Muscle of leg (tissue), 16 donors: ENCODE data around the gene CD8B2. TPM values are rescaled to one million over a fixed set of nuclear protein-coding genes. Genes with fewer than 3 reads are reported as not detected.
"Not testable (repeated sequence)": the region's sequence is repeated elsewhere in the genome, so short reads cannot be mapped to it uniquely, and the experiment has no call there.

Experiments used
- DNase-seq: peaks from one replicate; pipeline ENCODE4 v3.0.0; 2013
- H3K27ac ChIP-seq: one replicate; pipeline ENCODE4 v1.5.1; 2013; ENCODE audit warnings: mild to moderate bottlenecking, low read length, control low read depth
- H3K27me3 ChIP-seq: one replicate; pipeline ENCODE4 v1.6.1; 2013; ENCODE audit warnings: low read length; ENCODE audit not compliant: control insufficient read depth, insufficient read depth
- H3K36me3 ChIP-seq: one replicate; pipeline ENCODE4 v1.6.1; 2013; ENCODE audit warnings: low read length; ENCODE audit not compliant: control insufficient read depth, insufficient read depth
- H3K4me1 ChIP-seq: one replicate; pipeline ENCODE4 v1.6.1; 2013; ENCODE audit warnings: low read length; ENCODE audit not compliant: control insufficient read depth, insufficient read depth
- H3K4me3 ChIP-seq: one replicate; pipeline ENCODE4 v1.5.1; 2013; ENCODE audit warnings: low read length, control low read depth
- H3K9me3 ChIP-seq: replicated peaks from 2 replicates; pipeline ENCODE4 v1.6.1; 2013; ENCODE audit warnings: low read depth, low read length; ENCODE audit not compliant: control insufficient read depth
- WGBS: methylation state at CpG from one replicate; pipeline ENCODE4 v1.1.5; 2013; ENCODE audit warnings: missing lambda C conversion rate; ENCODE audit not compliant: insufficient coverage; 5-methylcytosine and 5-hydroxymethylcytosine counted together
- long read RNA-seq, 11 donors: transcript quantifications; one replicate each; lab custom pipeline, GENCODE V29; 2026
- polyA plus RNA-seq, 8 donors: library from polyadenylated mRNA; unstranded; fragments of 120-200 nt; gene quantifications; one replicate each; pipeline versions ENCODE4 v1.2.1 to v1.2.3, GENCODE V29; 2013; ENCODE audit warnings: inconsistent platforms in 1 of 8, low replicate concordance in 1 of 8; ENCODE audit not compliant: insufficient read length in 8 of 8, insufficient read depth in 1 of 8
- total RNA-seq: library from RNA; stranded (reverse); fragments of 120-200 nt; gene quantifications from one replicate; pipeline ENCODE4 v1.2.4, GENCODE V29; 2013

Gene CD8B2
- total RNA-seq, result 0.09 TPM
- under 1 TPM in 7 of 8 donors, not detected in 1; 0.04 to 0.19 (median 0.10) TPM for polyA plus RNA-seq
- long read RNA-seq, donor 1, result 0 reads
- long read RNA-seq, donor 2, result 0 reads
- long read RNA-seq, donor 3, result 0 reads
- long read RNA-seq, donor 4, result 0 reads
- long read RNA-seq, donor 5, full-length matches to known transcripts, result 1 of 1 reads
- long read RNA-seq, donor 5, partial matches to known transcripts, result 0 of 1 reads
- long read RNA-seq, donor 5, other reads (novel, unspliced or antisense), result 0 of 1 reads
- long read RNA-seq, donor 6, result 0 reads
- long read RNA-seq, donor 7, result 0 reads
- long read RNA-seq, donor 8, partial matches to known transcripts, result 0 of 1 reads
- long read RNA-seq, donor 8, other reads (novel, unspliced or antisense), result 0 of 1 reads
- long read RNA-seq, donor 9, result 0 reads
- long read RNA-seq, donor 10, result 0 reads
- long read RNA-seq, donor 11, result 0 reads

DNA sequence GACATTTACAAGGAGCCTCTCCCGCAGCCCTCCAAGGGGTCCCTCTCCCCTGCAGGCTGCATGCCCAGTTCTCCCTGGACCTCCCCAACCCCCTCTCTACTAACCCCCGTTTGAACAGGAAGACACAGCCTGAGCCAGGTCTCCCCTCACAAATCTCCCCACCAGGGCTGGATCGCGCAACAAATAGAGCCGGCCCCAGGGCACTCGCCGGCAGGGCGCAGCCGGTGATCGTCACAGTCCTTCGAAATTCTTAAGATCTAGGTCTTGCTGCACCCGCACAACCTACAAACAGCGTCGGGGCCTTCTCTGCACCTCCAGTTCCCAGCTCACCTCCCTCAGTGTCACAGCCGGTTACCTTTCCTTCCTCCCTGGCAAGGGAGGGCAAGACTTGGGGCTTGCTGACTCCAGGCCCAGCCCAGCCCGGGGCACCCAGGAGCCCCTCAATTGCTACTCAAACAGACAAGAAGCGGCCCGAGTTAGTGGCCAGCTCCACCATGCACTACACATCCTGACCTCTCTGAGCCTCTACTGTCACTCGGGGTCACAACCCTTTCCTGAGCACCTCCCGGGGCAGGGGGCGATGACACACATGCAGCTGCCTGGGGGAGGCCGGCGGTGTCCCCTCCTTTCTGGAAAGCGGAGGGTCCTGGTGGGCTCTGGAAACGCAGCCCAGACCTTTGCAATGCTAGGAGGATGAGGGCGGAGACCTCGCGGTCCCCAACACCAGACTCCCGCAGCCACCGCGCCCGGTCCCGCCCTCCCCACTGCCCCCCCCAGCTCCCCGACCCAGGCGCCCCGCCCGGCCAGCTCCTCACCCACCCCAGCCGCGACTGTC, at the start of gene CD8B2:
Gene CD8B2, plus strand, starts transcription at position 814 of the 835 bp plus-strand sequence. CDS start 63 bp downstream, outside the sequence.
- H3K9me3 ChIP-seq, H3K4me1 ChIP-seq, H3K4me3 ChIP-seq, H3K36me3 ChIP-seq, DNase-seq, H3K27me3 ChIP-seq, H3K27ac ChIP-seq: not testable (repeated sequence)
- 18% methylated on average over 2 of the region's 39 CpGs for WGBS

GRCh38 chr2:106461882-106462281, 25.3 kb upstream of the CD8B2 start:
- not testable (repeated sequence) for H3K9me3 ChIP-seq, H3K4me3 ChIP-seq, H3K36me3 ChIP-seq, H3K4me1 ChIP-seq, H3K27ac ChIP-seq, H3K27me3 ChIP-seq
- peak; percentile 2 for DNase-seq
- WGBS, result 60% methylated on average over 1 of the region's 10 CpGs

DNA sequence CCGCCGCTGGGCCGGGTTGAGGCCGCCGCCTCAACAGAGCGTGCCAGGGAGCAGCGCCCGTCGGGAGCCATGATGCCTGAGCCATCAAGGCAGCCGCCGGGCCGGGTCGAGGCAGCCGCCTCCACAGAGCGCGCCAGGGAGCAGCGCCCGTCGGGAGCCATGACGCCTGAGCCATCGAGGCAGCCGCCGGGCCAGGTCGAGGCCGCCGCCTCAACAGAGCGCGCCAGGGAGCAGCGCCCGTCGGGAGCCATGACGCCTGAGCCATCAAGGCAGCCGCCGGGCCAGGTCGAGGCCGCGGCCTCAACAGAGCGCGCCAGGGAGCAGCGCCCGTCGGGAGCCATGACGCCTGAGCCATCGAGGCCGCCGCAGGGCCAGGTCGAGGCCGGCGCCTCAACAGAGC, 19.6 kb upstream of the CD8B2 start:
- not testable (repeated sequence) for H3K27ac ChIP-seq, H3K4me1 ChIP-seq, H3K9me3 ChIP-seq, H3K36me3 ChIP-seq, H3K27me3 ChIP-seq, H3K4me3 ChIP-seq, DNase-seq
- 97% methylated on average over 26 of the region's 49 CpGs for WGBS

- 97% methylated on average over 40 of the region's 45 CpGs for WGBS
- H3K27me3 ChIP-seq, H3K4me3 ChIP-seq, DNase-seq, H3K9me3 ChIP-seq, H3K27ac ChIP-seq, H3K4me1 ChIP-seq, H3K36me3 ChIP-seq: not testable (repeated sequence)
These were observed 19.1 kb upstream of the CD8B2 start, which contains the start of gene RGPD3 for GRCh38 chr2:106468107-106468506. RGPD3 (minus strand) TSS chr2:106468413; CDS start chr2:106468288, 125 bp downstream.

- DNase-seq, H3K4me1 ChIP-seq, H3K9me3 ChIP-seq, H3K27me3 ChIP-seq, H3K4me3 ChIP-seq, H3K36me3 ChIP-seq, H3K27ac ChIP-seq: not testable (repeated sequence)
- WGBS, result no CpG with 5 or more reads among the region's 4 CpGs
These were observed 16.5 kb upstream of the CD8B2 start for GRCh38 chr2:106470658-106471057.

- H3K27me3 ChIP-seq, H3K36me3 ChIP-seq, H3K9me3 ChIP-seq, H3K4me1 ChIP-seq, H3K4me3 ChIP-seq, H3K27ac ChIP-seq, DNase-seq: not testable (repeated sequence)
- no CpG with 5 or more reads among the region's 4 CpGs for WGBS
These were observed 9.5 kb upstream of the CD8B2 start for GRCh38 chr2:106477647-106478046.

DNA sequence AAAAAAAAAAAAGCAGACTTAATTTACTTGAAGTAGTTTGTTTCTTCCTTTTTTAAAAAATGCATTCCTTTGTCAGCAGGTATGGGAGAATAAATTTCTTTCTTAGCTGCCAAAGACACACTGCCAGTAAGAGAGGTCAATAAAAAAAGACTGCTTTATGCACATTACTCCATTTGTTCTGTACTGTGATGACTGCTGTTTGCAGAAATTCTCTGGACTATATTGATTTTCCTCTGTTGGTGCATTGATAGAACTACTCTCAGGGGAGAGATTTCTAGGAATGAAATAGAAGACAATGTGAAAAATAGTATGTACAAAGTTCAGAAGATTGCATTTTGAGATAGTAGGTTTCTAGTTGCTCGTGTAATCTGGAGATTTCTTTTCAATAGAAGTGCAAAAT, 7.6 kb upstream of the CD8B2 start:
- H3K36me3 ChIP-seq, H3K9me3 ChIP-seq, H3K4me1 ChIP-seq, H3K27me3 ChIP-seq, H3K27ac ChIP-seq, H3K4me3 ChIP-seq, DNase-seq: not testable (repeated sequence)
- WGBS, result no CpG with 5 or more reads among the region's 1 CpG

- not testable (repeated sequence) for H3K4me1 ChIP-seq, H3K4me3 ChIP-seq, H3K27ac ChIP-seq, DNase-seq, H3K27me3 ChIP-seq, H3K36me3 ChIP-seq, H3K9me3 ChIP-seq
- WGBS, result 16% methylated on average over 27 of the region's 44 CpGs
These were observed 425 bp downstream of the CD8B2 start for GRCh38 chr2:106487386-106488191.

DNA sequence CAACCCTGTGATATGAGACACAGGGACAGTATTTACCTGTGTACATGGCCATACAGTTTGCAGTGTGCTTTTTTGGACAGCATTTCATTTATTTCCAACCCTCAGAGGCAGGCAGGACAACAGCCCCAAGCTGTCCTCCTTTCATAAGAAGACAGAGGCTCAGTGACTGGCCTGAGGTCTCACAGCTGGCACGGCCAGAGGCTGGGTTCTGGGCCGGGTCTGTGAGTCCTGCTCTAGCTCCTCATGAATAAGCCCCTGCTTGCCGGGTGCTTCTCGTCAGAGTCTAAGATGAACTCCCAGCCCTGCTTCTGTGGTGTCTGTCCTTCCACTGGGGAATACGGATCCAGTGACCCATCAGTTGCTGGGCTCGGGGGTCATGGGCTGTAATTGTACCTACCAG, 2.5 kb downstream of the CD8B2 start:
- WGBS, result 56% methylated on average over 3 of the region's 6 CpGs
- H3K4me1 ChIP-seq, H3K9me3 ChIP-seq, H3K27me3 ChIP-seq, DNase-seq, H3K36me3 ChIP-seq, H3K4me3 ChIP-seq, H3K27ac ChIP-seq: not testable (repeated sequence)

GRCh38 chr2:106492399-106492798, 5.2 kb downstream of the CD8B2 start:
- DNase-seq, H3K4me1 ChIP-seq, H3K9me3 ChIP-seq, H3K4me3 ChIP-seq, H3K36me3 ChIP-seq, H3K27ac ChIP-seq, H3K27me3 ChIP-seq: not testable (repeated sequence)
- 35% methylated on average over 3 of the region's 6 CpGs for WGBS
